ENCODE data around the gene TLK2.

Gene TLK2

GRCh38 chr17:62653826-62654761, 175.5 kb downstream of the TLK2 start:
- in situ Hi-C loops (cut with HindIII; ENCODE audit: low pct_ligation_motif_present, low sequenced_read_pairs): no loop called here
- Histone ChIP-seq H3K4me3 (ENCODE audit: low read depth, low read length) (no peak overlapping the region), H3K36me3 (replicated peaks) (peaks cover 19% of the 10 kb centered on the region), H3K27ac (no peak overlapping the region), H3K27me3 (replicated peaks) (no peaks in the 10 kb centered on the region)
- TF ChIP-seq CTCF (IDR thresholded peaks at IDR 0.05; ENCODE audit: low read depth, low read length, missing control alignments): no peak
- no peak for DNase-seq

- in situ Hi-C loops (cut with HindIII; ENCODE audit: low pct_ligation_motif_present, low sequenced_read_pairs): no loop called here
- H3K4me3 ChIP-seq (ENCODE audit: low read depth, low read length): no peak overlapping the region
- TF ChIP-seq CTCF (IDR thresholded peaks at IDR 0.05; ENCODE audit: low read depth, low read length, missing control alignments): no peak
- H3K27ac ChIP-seq: no peak overlapping the region
- peaks cover 14% of the 10 kb centered on the region for H3K36me3 ChIP-seq (replicated peaks)
- no peaks in the 10 kb centered on the region for H3K27me3 ChIP-seq (replicated peaks)
- no peak for DNase-seq
Measured at GRCh38 chr17:62655656-62656055, 177.0 kb downstream of the TLK2 start.

- no peak overlapping the region for H3K27ac ChIP-seq
Measured at GRCh38 chr17:62656446-62656845, 177.8 kb downstream of the TLK2 start.

GRCh38 chr17:62657145-62657665, 178.6 kb downstream of the TLK2 start:
- Histone ChIP-seq H3K36me3 (replicated peaks) (peaks cover 14% of the 10 kb centered on the region), H3K27me3 (replicated peaks) (no peaks in the 10 kb centered on the region), H3K27ac (no peak overlapping the region), H3K4me3 (ENCODE audit: low read depth, low read length) (no peak overlapping the region)
- TF ChIP-seq CTCF (IDR thresholded peaks at IDR 0.05; ENCODE audit: low read depth, low read length, missing control alignments): no peak
- DNase-seq: no peak
- in situ Hi-C loops (cut with HindIII; ENCODE audit: low pct_ligation_motif_present, low sequenced_read_pairs): no loop called here

More at GRCh38 chr17:62656446-62656845, 177.8 kb downstream of the TLK2 start:
- H3K36me3 ChIP-seq (replicated peaks): peaks cover 14% of the 10 kb centered on the region
- no peak for TF ChIP-seq CTCF (IDR thresholded peaks at IDR 0.05; ENCODE audit: low read depth, low read length, missing control alignments)
- no peak overlapping the region for H3K4me3 ChIP-seq (ENCODE audit: low read depth, low read length)
- no peaks in the 10 kb centered on the region for H3K27me3 ChIP-seq (replicated peaks)
- in situ Hi-C loops (cut with HindIII; ENCODE audit: low pct_ligation_motif_present, low sequenced_read_pairs): no loop called here
- DNase-seq: no peak

GRCh38 chr17:62657690-62658089, 179.1 kb downstream of the TLK2 start:
- TF ChIP-seq CTCF (IDR thresholded peaks at IDR 0.05; ENCODE audit: low read depth, low read length, missing control alignments): no peak
- in situ Hi-C loops (cut with HindIII; ENCODE audit: low pct_ligation_motif_present, low sequenced_read_pairs): no loop called here
- no peak overlapping the region for H3K27ac ChIP-seq
- H3K27me3 ChIP-seq (replicated peaks): no peaks in the 10 kb centered on the region
- H3K4me3 ChIP-seq (ENCODE audit: low read depth, low read length): no peak overlapping the region
- DNase-seq: no peak
- peaks cover 14% of the 10 kb centered on the region for H3K36me3 ChIP-seq (replicated peaks)
